H9 (cell line): ENCODE data around the gene SLC12A2. TPM values are rescaled to one million over a fixed set of nuclear protein-coding genes. Genes with fewer than 3 reads are reported as not detected.

Experiments
- DNase-seq: peaks from one replicate; pipeline ENCODE4 v3.0.0-alpha.2; 2017
- H2AFZ ChIP-seq: one replicate; pipeline ENCODE4 v1.6.1; 2013; ENCODE audit warnings: mild to moderate bottlenecking, low read length, control low read depth, moderate library complexity
- H2AK5ac ChIP-seq: 2 replicates; pipeline ENCODE4 v1.6.1; 2013; ENCODE audit warnings: low read length, control low read depth, mixed read lengths; ENCODE audit not compliant: insufficient read length
- H2BK120ac ChIP-seq: one replicate; pipeline ENCODE4 v1.6.1; 2013; ENCODE audit warnings: low read depth, mild to moderate bottlenecking, low read length, control low read depth, inconsistent platforms; ENCODE audit not compliant: poor library complexity, severe bottlenecking
- H2BK12ac ChIP-seq: 2 replicates; pipeline ENCODE4 v1.6.1; 2013; ENCODE audit warnings: low read length, control low read depth, mixed read lengths, low read depth; ENCODE audit not compliant: insufficient read length
- H2BK15ac ChIP-seq: 2 replicates; pipeline ENCODE4 v1.6.1; 2013; ENCODE audit warnings: low read depth, low read length, control low read depth
- H2BK20ac ChIP-seq: one replicate; pipeline ENCODE4 v1.6.1; 2013; ENCODE audit warnings: low read depth, mild to moderate bottlenecking, low read length, control low read depth, inconsistent platforms; ENCODE audit not compliant: poor library complexity, severe bottlenecking
- H2BK5ac ChIP-seq: 2 replicates; pipeline ENCODE4 v1.6.1; 2013; ENCODE audit warnings: low read length, control low read depth, mixed read lengths; ENCODE audit not compliant: insufficient read length
- H3K14ac ChIP-seq: 2 replicates; pipeline ENCODE4 v1.6.1; 2013; ENCODE audit warnings: low read length, control low read depth; ENCODE audit not compliant: insufficient read depth
- H3K18ac ChIP-seq: 2 replicates; pipeline ENCODE4 v1.6.1; 2013; ENCODE audit warnings: low read depth, mild to moderate bottlenecking, mixed read lengths, low read length, control low read depth; ENCODE audit not compliant: insufficient read length
- H3K23ac ChIP-seq: 2 replicates; pipeline ENCODE4 v1.6.1; 2013; ENCODE audit warnings: low read length, control low read depth, mixed read lengths, low read depth; ENCODE audit not compliant: insufficient read length
- H3K23me2 ChIP-seq: 2 replicates; pipeline ENCODE4 v1.6.1; 2013; ENCODE audit warnings: low read depth, mild to moderate bottlenecking, mixed read lengths, low read length, control low read depth; ENCODE audit not compliant: insufficient read length, poor library complexity, severe bottlenecking
- H3K27ac ChIP-seq: 2 replicates; pipeline ENCODE4 v1.5.1; 2013; ENCODE audit warnings: low read length, control low read depth, mixed read lengths, low read depth; ENCODE audit not compliant: insufficient read length
- H3K27me3 ChIP-seq: 2 replicates; pipeline ENCODE4 v1.6.1; 2013; ENCODE audit warnings: low read length, control low read depth, inconsistent platforms; ENCODE audit not compliant: insufficient read depth
- H3K4ac ChIP-seq: 2 replicates; pipeline ENCODE4 v1.6.1; 2013; ENCODE audit warnings: low read depth, mild to moderate bottlenecking, control low read depth, inconsistent platforms, low read length, moderate library complexity
- H3K4me1 ChIP-seq: 2 replicates; pipeline ENCODE4 v1.6.1; 2013; ENCODE audit warnings: low read length, control low read depth, inconsistent platforms; ENCODE audit not compliant: insufficient read depth
- H3K4me2 ChIP-seq: 2 replicates; pipeline ENCODE4 v1.6.1; 2013; ENCODE audit warnings: low read length, control low read depth, mixed read lengths; ENCODE audit not compliant: insufficient read length, insufficient read depth
- H3K56ac ChIP-seq: 2 replicates; pipeline ENCODE4 v1.6.1; 2013; ENCODE audit warnings: low read depth, mild to moderate bottlenecking, mixed read lengths, low read length, control low read depth; ENCODE audit not compliant: insufficient read length
- H3K79me1 ChIP-seq: 2 replicates; pipeline ENCODE4 v1.6.1; 2013; ENCODE audit warnings: low read depth, mild to moderate bottlenecking, moderate library complexity, low read length, control low read depth, inconsistent platforms; ENCODE audit not compliant: insufficient read depth, poor library complexity, severe bottlenecking
- H3K79me2 ChIP-seq: 2 replicates; pipeline ENCODE4 v1.6.1; 2013; ENCODE audit warnings: low read length, control low read depth, inconsistent platforms; ENCODE audit not compliant: insufficient read depth
- H3K9ac ChIP-seq: 2 replicates; pipeline ENCODE4 v1.6.1; 2013; ENCODE audit warnings: low read length, control low read depth, mixed read lengths; ENCODE audit not compliant: insufficient read length; ENCODE audit errors: extremely low read depth
- H3K9me3 ChIP-seq: one replicate; pipeline ENCODE4 v1.6.1; 2013; ENCODE audit warnings: low read depth, low read length, inconsistent platforms; ENCODE audit not compliant: control insufficient read depth
- H3T11ph ChIP-seq: one replicate; pipeline ENCODE4 v1.6.1; 2013; ENCODE audit warnings: mild to moderate bottlenecking, low read length, control low read depth, inconsistent platforms
- H4K20me1 ChIP-seq: one replicate; pipeline ENCODE4 v1.6.1; 2013; ENCODE audit not compliant: control insufficient read depth, insufficient read length, insufficient read depth
- H4K5ac ChIP-seq: 2 replicates; pipeline ENCODE4 v1.6.1; 2013; ENCODE audit warnings: low read depth, mild to moderate bottlenecking, mixed read lengths, low read length, control low read depth; ENCODE audit not compliant: insufficient read length
- H4K8ac ChIP-seq: replicated peaks from 2 replicates; pipeline ENCODE4 v1.6.1; 2013; ENCODE audit warnings: low read length, control low read depth, mixed read lengths, low read depth; ENCODE audit not compliant: insufficient read length
- H4K91ac ChIP-seq: 2 replicates; pipeline ENCODE4 v1.6.1; 2013; ENCODE audit warnings: low read depth, mild to moderate bottlenecking, moderate library complexity, mixed read lengths, low read length, control low read depth; ENCODE audit not compliant: insufficient read length
- H3K27ac Mint-ChIP-seq, 3 experiments: 2 replicates in 2 of 3; 3 replicates in 1 of 3; pipeline ENCODE4 v1.8.0; 2020 to 2021; ENCODE audit warnings: mixed read lengths in 3 of 3, mild to moderate bottlenecking in 1 of 3, moderate library complexity in 1 of 3
- H3K27me3 Mint-ChIP-seq: 2 replicates; pipeline ENCODE4 v1.8.0; 2021; ENCODE audit warnings: low read depth, mild to moderate bottlenecking, moderate library complexity, mixed read lengths
- H3K36me3 Mint-ChIP-seq, 3 experiments: 2 replicates in 2 of 3; 3 replicates in 1 of 3; pipeline ENCODE4 v1.8.0; 2020 to 2021; ENCODE audit warnings: low read depth in 3 of 3, mixed read lengths in 3 of 3; ENCODE audit not compliant: insufficient read depth in 1 of 3
- H3K4me1 Mint-ChIP-seq, 2 experiments: 2 replicates each; pipeline ENCODE4 v1.8.0; 2020; ENCODE audit warnings: mixed read lengths in 2 of 2
- H3K4me3 Mint-ChIP-seq, 2 experiments: 2 replicates in 1 of 2; 3 replicates in 1 of 2; pipeline ENCODE4 v1.8.0; 2020 to 2021; ENCODE audit warnings: mild to moderate bottlenecking in 2 of 2, mixed read lengths in 2 of 2, moderate library complexity in 1 of 2
- H3K9me3 Mint-ChIP-seq, 2 experiments: 2 replicates in 1 of 2; 3 replicates in 1 of 2; pipeline ENCODE4 v1.8.0; 2020; ENCODE audit warnings: mild to moderate bottlenecking in 2 of 2, mixed read lengths in 2 of 2, moderate library complexity in 1 of 2
- CTCF ChIP-seq: fragments of 200-600 bp; sonication (generic); conservative IDR thresholded peaks from 3 replicates; pipeline ENCODE4 v1.8.0; 2021; ENCODE audit warnings: antibody characterized with exemption, mild to moderate bottlenecking
- WGBS: extraction: QIAGEN DNeasy Blood & Tissue Kit; methylation state at CpG from one replicate; pipeline ENCODE4 v1.1.7; 2013; ENCODE audit warnings: missing lambda C conversion rate, low lambda C conversion rate, mixed read lengths; ENCODE audit not compliant: insufficient read length; ENCODE audit errors: extremely low coverage; 5-methylcytosine and 5-hydroxymethylcytosine counted together
- total RNA-seq: library from RNA; stranded (reverse); gene quantifications from 2 replicates; pipeline ENCODE4 v1.2.1, GENCODE V29; 2021

The SLC12A2 gene
- total RNA-seq, 1 experiment from 2014 or later: 17.9 TPM

- Histone ChIP-seq H3K23ac (no peak overlapping the region), H3K23me2 (peaks cover 14% of the 10 kb centered on the region), H3K4me1 (no peaks in the 10 kb centered on the region; the same call in 1 of the 2 replicates), H4K20me1 (no peaks in the 10 kb centered on the region), H3K14ac (no peak overlapping the region), H2BK15ac (no peak overlapping the region), H2AFZ (no peak overlapping the region), H3K4me2 (peak overlapping the region; percentile 73), H4K91ac (no peak overlapping the region), H3K79me2 (no peaks in the 10 kb centered on the region), H3K27me3 (peaks cover 3% of the 10 kb centered on the region; the same call in 1 of the 2 replicates), H2BK20ac (no peak overlapping the region), H2BK5ac (no peak overlapping the region), H4K8ac (no peak overlapping the region), H3K27ac (no peak overlapping the region), H2BK120ac (no peak overlapping the region), H2AK5ac (no peak overlapping the region), H3K9me3 (no peaks in the 10 kb centered on the region), H3K4ac (no peak overlapping the region), H3K56ac (no peak overlapping the region), H4K5ac (no peak overlapping the region), H3T11ph (no peak overlapping the region), H3K9ac (no peak overlapping the region), H3K18ac (no peak overlapping the region), H3K79me1 (no peaks in the 10 kb centered on the region), H2BK12ac (no peak overlapping the region)
- peak; percentile 65 for DNase-seq
- Mint-ChIP-seq H3K27me3 (peaks cover 17% of the 10 kb centered on the region), H3K4me1 (peaks cover 15 to 22% of the 10 kb centered on the region in 2 experiments), H3K4me3 (peak overlapping the region; percentile 45 to 54; a peak in 3 of 5 replicates), H3K9me3 (no peaks in the 10 kb centered on the region), H3K36me3 (peaks cover 0 to 2% (median 0%) of the 10 kb centered on the region in 3 experiments; a peak in 1 of 7 replicates), H3K27ac (no peak overlapping the region)
- no CpG with 5 or more reads among the region's 53 CpGs for WGBS
- peak; percentile 31; the same call in 1 of the 3 replicates for TF ChIP-seq CTCF
Measured at GRCh38 chr5:128083811-128084227, 253 bp downstream of the SLC12A2 start.
